ENCODE measurements around the gene SUPT7L. TPM values are rescaled to one million over a fixed set of nuclear protein-coding genes. Genes with fewer than 3 reads are reported as not detected.

Gene SUPT7L
- total RNA-seq, 1 donor = 36.7 TPM

DNA sequence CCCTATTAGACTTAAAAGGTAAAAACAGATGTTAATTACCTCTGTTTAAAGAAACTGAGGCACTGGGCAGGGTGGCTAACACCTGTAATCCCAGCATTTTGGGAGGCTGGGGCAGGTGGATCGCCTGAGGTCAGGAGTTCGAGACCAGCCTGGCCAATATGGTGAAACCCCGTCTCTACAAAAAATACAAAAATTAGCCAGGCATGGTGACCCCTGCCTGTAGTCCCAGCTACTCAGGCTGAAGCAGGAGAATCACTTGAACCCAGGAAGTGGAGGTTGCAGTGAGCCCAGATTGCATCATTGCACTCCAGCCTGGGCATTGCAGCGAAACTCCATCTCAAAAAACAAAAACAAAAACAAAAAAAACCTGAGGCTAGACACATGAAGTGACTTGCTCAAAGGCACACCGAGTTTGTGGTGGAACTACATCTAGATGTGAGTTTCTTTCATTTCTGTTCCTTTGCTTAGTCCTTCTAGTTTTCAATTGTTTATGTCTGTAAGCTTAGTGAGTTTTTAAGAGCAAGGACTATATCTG, 41.0 kb upstream of the SUPT7L start:
- DNase-seq (ENCODE audit: low read depth) = no peak
- no peak overlapping the region for H3K4me3 ChIP-seq (ENCODE audit: low read depth, low read length)
- TF ChIP-seq, protein P1, sequence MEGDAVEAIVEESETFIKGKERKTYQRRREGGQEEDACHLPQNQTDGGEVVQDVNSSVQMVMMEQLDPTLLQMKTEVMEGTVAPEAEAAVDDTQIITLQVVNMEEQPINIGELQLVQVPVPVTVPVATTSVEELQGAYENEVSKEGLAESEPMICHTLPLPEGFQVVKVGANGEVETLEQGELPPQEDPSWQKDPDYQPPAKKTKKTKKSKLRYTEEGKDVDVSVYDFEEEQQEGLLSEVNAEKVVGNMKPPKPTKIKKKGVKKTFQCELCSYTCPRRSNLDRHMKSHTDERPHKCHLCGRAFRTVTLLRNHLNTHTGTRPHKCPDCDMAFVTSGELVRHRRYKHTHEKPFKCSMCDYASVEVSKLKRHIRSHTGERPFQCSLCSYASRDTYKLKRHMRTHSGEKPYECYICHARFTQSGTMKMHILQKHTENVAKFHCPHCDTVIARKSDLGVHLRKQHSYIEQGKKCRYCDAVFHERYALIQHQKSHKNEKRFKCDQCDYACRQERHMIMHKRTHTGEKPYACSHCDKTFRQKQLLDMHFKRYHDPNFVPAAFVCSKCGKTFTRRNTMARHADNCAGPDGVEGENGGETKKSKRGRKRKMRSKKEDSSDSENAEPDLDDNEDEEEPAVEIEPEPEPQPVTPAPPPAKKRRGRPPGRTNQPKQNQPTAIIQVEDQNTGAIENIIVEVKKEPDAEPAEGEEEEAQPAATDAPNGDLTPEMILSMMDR (IDR thresholded peaks at IDR 0.05; ENCODE audit: insufficient read depth, low read length) = no peak

DNA sequence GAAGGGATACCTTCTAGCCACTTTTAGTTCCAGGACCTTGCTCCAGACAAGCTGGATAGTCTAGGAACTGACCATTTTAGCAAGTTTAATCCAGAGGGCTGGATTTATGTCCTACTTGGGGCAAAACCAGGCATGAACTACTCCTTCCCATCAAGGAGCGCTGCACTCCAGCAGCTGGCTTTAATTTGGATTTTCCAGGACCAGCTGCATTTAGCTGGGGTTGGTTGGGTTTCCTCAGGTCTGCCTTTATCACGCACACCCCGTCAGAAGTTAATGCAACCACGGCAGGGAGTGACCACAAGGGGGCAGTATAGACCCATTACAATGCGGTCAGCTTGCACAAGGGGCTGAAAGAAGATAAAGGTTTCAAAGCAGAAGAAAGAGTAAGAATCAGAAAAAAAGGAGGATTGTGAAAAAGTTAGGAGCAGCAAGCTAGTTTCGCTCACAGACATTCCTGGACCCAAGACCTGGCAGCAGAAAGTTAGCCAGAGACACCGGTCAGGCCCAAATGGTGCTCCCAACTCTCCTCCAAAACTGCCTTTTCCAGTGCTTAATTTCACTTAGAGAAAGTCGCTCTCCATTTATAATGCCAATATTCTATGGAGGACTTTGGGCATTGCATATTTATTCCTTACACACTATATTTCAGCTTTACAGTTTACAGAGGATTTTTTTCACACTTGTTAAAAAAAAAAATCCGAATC, 40.4 kb upstream of the SUPT7L start:
- no peak overlapping the region for H3K4me3 ChIP-seq (ENCODE audit: low read depth, low read length)
- peak; percentile 99 for DNase-seq (ENCODE audit: low read depth)
- TF ChIP-seq, protein P1 (IDR thresholded peaks at IDR 0.05; ENCODE audit: insufficient read depth, low read length) = peak; percentile 88

DNA sequence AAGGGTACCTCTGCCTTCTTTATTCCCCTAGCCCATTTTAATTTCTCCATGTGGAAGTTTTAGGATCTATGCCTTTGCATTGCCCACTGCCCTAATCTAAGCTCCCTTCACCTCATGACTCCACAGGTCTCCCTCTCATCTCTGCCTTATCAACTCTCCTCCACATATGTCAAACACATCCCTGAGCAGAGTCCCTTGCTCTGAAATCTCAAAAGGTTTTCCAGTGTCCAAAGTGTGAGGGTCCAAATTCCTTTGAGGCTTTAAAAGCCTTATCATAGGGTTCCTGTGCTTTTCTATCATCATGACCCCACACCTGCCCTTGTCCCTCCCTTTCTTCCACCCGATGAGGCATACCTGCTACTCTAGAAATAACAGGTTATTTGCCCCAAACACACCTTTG, 38.9 kb upstream of the SUPT7L start:
- no peak for DNase-seq (ENCODE audit: low read depth)
- TF ChIP-seq, protein P1 (IDR thresholded peaks at IDR 0.05; ENCODE audit: insufficient read depth, low read length) = no peak
- H3K4me3 ChIP-seq (ENCODE audit: low read depth, low read length) = no peak overlapping the region

DNA sequence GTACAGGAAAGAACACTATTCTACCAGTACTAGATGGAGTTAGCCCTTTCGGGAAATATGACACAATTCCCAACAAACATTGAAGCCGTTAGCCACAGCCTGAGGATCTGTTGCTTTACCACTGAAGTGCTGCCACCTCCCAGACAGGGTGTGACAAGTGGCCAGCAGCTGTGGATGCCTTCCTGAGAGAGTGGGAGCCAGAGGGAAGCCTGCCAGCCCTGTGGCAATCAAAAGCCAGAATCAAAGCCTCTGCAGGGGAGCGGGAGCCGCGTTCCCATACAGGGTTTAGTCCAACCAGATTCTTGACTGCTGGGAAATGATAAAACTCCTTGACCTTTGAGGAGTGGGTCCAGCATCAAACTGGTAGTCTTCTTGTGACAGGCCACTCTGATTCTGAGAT, 38.3 kb upstream of the SUPT7L start:
- H3K4me3 ChIP-seq (ENCODE audit: low read depth, low read length) = no peak overlapping the region
- DNase-seq (ENCODE audit: low read depth) = no peak
- TF ChIP-seq, protein P1 (IDR thresholded peaks at IDR 0.05; ENCODE audit: insufficient read depth, low read length) = no peak

DNA sequence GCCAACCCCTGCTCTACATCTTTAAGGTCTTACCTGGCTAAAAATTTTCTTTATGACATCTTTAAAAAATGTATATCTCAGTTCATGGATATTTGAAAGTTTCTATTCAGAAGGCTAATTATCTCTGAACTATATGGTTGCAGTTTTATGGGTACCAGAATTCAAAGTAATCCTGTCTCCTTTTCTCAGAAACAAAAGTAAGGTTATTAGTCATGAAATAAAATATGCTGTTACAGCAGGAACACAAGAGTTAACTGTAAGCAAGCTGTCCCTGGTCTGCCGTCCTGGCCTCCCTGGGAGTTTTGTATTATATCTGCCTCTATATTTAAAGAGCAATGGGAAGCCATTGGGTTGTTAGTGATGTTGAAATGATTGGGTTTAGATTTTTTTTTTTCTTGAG, 34.2 kb upstream of the SUPT7L start:
- no peak overlapping the region for H3K4me3 ChIP-seq (ENCODE audit: low read depth, low read length)
- TF ChIP-seq, protein P1 (IDR thresholded peaks at IDR 0.05; ENCODE audit: insufficient read depth, low read length) = no peak
- DNase-seq (ENCODE audit: low read depth) = no peak

DNA sequence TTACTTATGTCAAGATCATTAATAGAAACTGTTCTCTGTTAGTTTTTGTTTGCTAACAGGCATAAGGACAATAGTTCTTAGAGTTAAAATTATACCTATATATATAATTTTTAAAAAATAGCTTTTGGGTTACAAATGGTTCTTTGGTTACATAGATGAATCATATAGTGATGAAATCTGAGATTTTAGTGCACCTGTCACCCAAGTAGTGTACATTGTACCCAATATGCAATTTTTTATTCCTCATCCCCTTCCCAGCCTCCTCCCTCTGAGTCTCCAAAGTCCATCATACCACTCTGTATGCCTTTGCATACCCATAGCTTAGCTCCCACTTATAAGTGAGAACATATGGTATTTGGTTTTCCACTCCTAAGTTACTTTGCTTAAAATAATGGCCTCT, 26.6 kb upstream of the SUPT7L start:
- no peak for DNase-seq (ENCODE audit: low read depth)
- H3K4me3 ChIP-seq (ENCODE audit: low read depth, low read length) = no peak overlapping the region
- TF ChIP-seq, protein P1 (IDR thresholded peaks at IDR 0.05; ENCODE audit: insufficient read depth, low read length) = no peak

Measured in fibroblast of the aortic adventitia (primary cell).